Measurements from ENCODE around the gene IZUMO4.

DNA sequence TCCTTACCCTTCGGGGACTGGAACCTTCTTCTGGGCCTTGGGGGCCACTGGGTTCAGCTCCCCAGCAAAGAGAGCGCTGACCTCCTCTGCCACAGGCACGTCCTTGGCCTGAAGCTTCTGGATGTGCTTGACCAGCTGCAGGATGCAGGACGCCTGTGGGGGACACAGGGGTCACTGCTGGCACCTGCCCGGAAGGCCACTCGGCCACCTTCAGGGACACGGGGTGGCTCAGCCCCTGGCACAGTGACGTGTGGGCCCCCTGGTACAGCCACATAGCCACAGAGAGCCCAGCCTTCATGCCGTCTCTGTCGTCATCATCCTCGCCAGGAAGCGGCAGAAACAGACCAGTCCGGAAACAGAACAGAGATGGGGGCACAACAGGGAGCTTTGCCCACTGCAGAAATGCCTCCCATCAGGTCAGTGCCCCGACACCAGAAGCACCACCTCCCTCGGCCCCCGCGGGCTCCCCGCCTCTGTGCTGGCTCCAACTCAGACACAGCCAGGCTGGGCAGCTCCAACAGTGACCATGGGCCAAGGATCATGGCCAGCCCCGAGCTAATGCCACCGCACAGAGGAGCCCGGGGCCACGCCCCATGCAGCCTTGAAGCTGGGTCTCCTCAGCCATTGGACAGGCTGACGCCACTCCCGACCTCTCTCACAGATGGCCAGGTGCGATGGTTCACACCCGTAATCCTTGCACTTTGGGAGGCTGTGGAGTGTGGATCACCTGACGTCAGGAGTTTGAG is 20.7 kb downstream of the IZUMO4 start:
- TF ChIP-seq, protein P1, sequence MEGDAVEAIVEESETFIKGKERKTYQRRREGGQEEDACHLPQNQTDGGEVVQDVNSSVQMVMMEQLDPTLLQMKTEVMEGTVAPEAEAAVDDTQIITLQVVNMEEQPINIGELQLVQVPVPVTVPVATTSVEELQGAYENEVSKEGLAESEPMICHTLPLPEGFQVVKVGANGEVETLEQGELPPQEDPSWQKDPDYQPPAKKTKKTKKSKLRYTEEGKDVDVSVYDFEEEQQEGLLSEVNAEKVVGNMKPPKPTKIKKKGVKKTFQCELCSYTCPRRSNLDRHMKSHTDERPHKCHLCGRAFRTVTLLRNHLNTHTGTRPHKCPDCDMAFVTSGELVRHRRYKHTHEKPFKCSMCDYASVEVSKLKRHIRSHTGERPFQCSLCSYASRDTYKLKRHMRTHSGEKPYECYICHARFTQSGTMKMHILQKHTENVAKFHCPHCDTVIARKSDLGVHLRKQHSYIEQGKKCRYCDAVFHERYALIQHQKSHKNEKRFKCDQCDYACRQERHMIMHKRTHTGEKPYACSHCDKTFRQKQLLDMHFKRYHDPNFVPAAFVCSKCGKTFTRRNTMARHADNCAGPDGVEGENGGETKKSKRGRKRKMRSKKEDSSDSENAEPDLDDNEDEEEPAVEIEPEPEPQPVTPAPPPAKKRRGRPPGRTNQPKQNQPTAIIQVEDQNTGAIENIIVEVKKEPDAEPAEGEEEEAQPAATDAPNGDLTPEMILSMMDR (IDR thresholded peaks at IDR 0.05; ENCODE audit: poor library complexity), result no peak
- no peak for TF ChIP-seq EZH2phosphoT487 (IDR thresholded peaks at IDR 0.05; ENCODE audit: low read depth, severe bottlenecking, unreplicated experiment)
- TF ChIP-seq EZH2 (IDR thresholded peaks at IDR 0.05; ENCODE audit: borderline replicate concordance), result no peak
